ENCODE measurements around the gene ME2.

DNA sequence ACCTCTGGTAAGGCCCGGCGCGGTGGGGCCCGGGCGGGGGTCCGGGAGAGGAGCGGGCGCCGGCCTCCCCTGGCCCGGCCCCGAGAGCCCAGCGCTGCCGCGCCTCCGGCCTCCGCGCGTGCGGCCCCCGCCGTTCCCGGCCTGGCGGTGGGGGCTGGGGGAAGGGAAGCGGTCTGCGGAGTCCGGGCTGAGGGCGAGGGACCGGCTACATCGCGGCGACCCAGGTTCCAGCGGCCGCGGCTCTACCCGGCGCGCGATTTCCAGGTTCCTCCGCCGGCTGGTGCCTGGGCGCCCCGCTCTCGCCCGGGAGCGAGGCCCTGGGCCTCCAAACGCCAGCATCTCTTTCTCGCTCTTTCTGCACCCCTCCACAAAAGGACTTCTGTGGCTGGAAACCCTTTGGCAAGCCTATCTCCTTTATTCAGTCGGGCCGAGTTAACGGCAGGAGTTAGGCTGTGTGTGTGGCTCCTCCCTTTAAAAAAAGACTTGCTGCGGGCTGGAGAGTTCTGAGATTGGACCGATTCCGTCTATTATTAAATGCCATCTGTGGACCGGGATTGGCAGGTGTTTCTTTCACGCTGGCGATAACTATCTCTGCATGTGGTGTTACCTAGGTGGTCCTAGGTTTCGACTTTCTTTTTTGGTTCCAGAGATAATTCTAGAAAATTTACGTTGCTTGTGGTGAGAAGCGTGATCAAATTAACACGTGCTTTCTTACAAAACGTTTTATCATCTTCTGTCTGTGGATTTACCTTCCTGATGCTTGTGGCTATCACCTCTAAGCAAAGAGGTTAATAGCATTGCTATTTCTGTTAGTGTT, 592 bp downstream of the ME2 start:
- TF ChIP-seq, protein P1, sequence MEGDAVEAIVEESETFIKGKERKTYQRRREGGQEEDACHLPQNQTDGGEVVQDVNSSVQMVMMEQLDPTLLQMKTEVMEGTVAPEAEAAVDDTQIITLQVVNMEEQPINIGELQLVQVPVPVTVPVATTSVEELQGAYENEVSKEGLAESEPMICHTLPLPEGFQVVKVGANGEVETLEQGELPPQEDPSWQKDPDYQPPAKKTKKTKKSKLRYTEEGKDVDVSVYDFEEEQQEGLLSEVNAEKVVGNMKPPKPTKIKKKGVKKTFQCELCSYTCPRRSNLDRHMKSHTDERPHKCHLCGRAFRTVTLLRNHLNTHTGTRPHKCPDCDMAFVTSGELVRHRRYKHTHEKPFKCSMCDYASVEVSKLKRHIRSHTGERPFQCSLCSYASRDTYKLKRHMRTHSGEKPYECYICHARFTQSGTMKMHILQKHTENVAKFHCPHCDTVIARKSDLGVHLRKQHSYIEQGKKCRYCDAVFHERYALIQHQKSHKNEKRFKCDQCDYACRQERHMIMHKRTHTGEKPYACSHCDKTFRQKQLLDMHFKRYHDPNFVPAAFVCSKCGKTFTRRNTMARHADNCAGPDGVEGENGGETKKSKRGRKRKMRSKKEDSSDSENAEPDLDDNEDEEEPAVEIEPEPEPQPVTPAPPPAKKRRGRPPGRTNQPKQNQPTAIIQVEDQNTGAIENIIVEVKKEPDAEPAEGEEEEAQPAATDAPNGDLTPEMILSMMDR (IDR thresholded peaks at IDR 0.05; ENCODE audit: control extremely low read depth in 1 of 3, insufficient read depth in 1 of 3, low read depth in 1 of 3, low read length in 3 of 3): no peak
- TF ChIP-seq POLR2A (IDR thresholded peaks at IDR 0.05; ENCODE audit: control extremely low read depth in 1 of 2, low read depth in 2 of 2, low read length in 2 of 2) (no peak), EZH2 (IDR thresholded peaks at IDR 0.05; ENCODE audit: low read depth, low read length, severe bottlenecking) (no peak), YY1 (IDR thresholded peaks at IDR 0.05; ENCODE audit: low read depth, low read length) (no peak), RNF2 (IDR thresholded peaks at IDR 0.05; ENCODE audit: borderline replicate concordance, low read depth, low read length, missing control alignments, poor library complexity, severe bottlenecking) (no peak), RBBP5 (IDR thresholded peaks at IDR 0.05; ENCODE audit: borderline replicate concordance, low read depth, low read length) (no peak; the same call in 1 of the 2 replicates), EP300 (IDR thresholded peaks at IDR 0.05; ENCODE audit: borderline replicate concordance in 1 of 2, low read depth in 2 of 2, low read length in 2 of 2) (no peak), GTF2F1 (IDR thresholded peaks at IDR 0.05; ENCODE audit: borderline replicate concordance, low read depth, low read length) (no peak), SUZ12 (IDR thresholded peaks at IDR 0.05; ENCODE audit: low read length) (no peak), CEBPB (IDR thresholded peaks at IDR 0.05; ENCODE audit: low read depth, low read length) (no peak)
- TF ChIP-seq, protein P2, sequence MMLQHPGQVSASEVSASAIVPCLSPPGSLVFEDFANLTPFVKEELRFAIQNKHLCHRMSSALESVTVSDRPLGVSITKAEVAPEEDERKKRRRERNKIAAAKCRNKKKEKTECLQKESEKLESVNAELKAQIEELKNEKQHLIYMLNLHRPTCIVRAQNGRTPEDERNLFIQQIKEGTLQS (IDR thresholded peaks at IDR 0.05; ENCODE audit: insufficient read depth, low read depth, low read length): no peak

All from H1 (cell line).